Spleen (tissue), 11 donors: ENCODE results near the gene IFT27. TPM values are rescaled to one million over a fixed set of nuclear protein-coding genes. Genes with fewer than 3 reads are reported as not detected.

Experiments
- DNase-seq: peaks from one replicate; pipeline ENCODE4 v3.0.0-alpha.2; 2020
- H3K27ac ChIP-seq, 8 donors: fragments of 200-600 bp; sonication (generic) in 7 of 8; 1 replicate in 4 of 8; 2 replicates in 4 of 8; pipeline versions ENCODE4 v1.5.0 to v1.8.0; 2016 to 2021; ENCODE audit warnings: inconsistent platforms in 4 of 8, mild to moderate bottlenecking in 4 of 8, moderate library complexity in 1 of 8
- H3K27me3 ChIP-seq, 7 donors: fragments of 200-600 bp; sonication (generic) in 6 of 7; replicated peaks in 1 of 7; 1 replicate in 4 of 7; 2 replicates in 3 of 7; pipeline versions ENCODE4 v1.5.0 to v1.8.0; 2016 to 2021; ENCODE audit warnings: inconsistent platforms in 3 of 7, mild to moderate bottlenecking in 1 of 7
- H3K36me3 ChIP-seq, 6 donors: fragments of 200-600 bp; sonication (generic) in 5 of 6; 1 replicate in 4 of 6; 2 replicates in 2 of 6; pipeline versions ENCODE4 v1.5.0 to v1.8.0; 2016 to 2021; ENCODE audit warnings: inconsistent platforms in 2 of 6
- H3K4me1 ChIP-seq, 6 donors: fragments of 200-600 bp; sonication (generic) in 5 of 6; 1 replicate in 3 of 6; 2 replicates in 3 of 6; pipeline versions ENCODE4 v1.5.0 to v1.8.0; 2016 to 2021; ENCODE audit warnings: inconsistent platforms in 3 of 6
- H3K4me3 ChIP-seq, 8 donors: fragments of 200-600 bp; sonication (generic) in 7 of 8; 1 replicate in 4 of 8; 2 replicates in 4 of 8; pipeline versions ENCODE4 v1.5.0 to v1.8.0; 2016 to 2021; ENCODE audit warnings: inconsistent platforms in 4 of 8, mild to moderate bottlenecking in 4 of 8, moderate library complexity in 2 of 8
- H3K9me3 ChIP-seq, 8 donors: fragments of 200-600 bp; sonication (generic) in 7 of 8; 1 replicate in 4 of 8; 2 replicates in 4 of 8; pipeline versions ENCODE4 v1.5.0 to v1.8.0; 2016 to 2021; ENCODE audit warnings: inconsistent platforms in 4 of 8
- POLR2A ChIP-seq, 3 donors: fragments of 450-650 bp; IDR thresholded peaks; one replicate each; pipeline ENCODE4 v1.5.1; 2017; ENCODE audit warnings: antibody characterized with exemption in 3 of 3, mild to moderate bottlenecking in 1 of 3
- POLR2AphosphoS5 ChIP-seq, 3 donors: sonication (generic); formaldehyde crosslinking; IDR thresholded peaks; one replicate each; pipeline ENCODE4 v1.5.1; 2017; ENCODE audit warnings: antibody characterized with exemption in 3 of 3
- WGBS, 5 donors: extraction: QIAGEN DNeasy Blood & Tissue Kit in 3 of 5; methylation state at CpG; one replicate each; pipeline versions ENCODE4 v1.1.5 to v1.1.7; 2013 to 2018; 5-methylcytosine and 5-hydroxymethylcytosine counted together
- intact Hi-C: fragments of 100-400 bp; cut with DNase I; formaldehyde crosslinking; loops from one replicate; pipeline ENCODE4 v1.15.0; 2023; ENCODE audit warnings: low total_unique reads
- polyA plus RNA-seq, 3 donors: library from polyadenylated mRNA; stranded (reverse); fragments of 200-250 nt; gene quantifications; one replicate each; pipeline ENCODE4 v1.2.1, GENCODE V29; 2013
- total RNA-seq, 7 donors: library from RNA; depleted of rRNA in 3 of 7; stranded (reverse); fragments of >200 nt in 3 of 7; fragmentation: NEBNext Ultra II Directional in 4 of 7; extraction: Animal tissue kit (Norgen Biotek cat#: 25700) in 4 of 7; gene quantifications; one replicate each; pipeline versions ENCODE4 v1.1.0 to v1.2.1, GENCODE V29; 2016 to 2021
- TF ChIP-seq, protein P1 (sequence below), 11 experiments: fragments of 200-600 bp in 7 of 11; fragments of 450-650 bp in 4 of 11; sonication (generic) in 4 of 11; IDR thresholded peaks in 8 of 11; conservative IDR thresholded peaks in 3 of 11; 1 replicate in 7 of 11; 2 replicates in 4 of 11; pipeline versions ENCODE4 v1.4.0 to v1.8.0; 2016 to 2021; ENCODE audit warnings: antibody characterized with exemption in 11 of 11, inconsistent platforms in 4 of 11, mild to moderate bottlenecking in 1 of 11
- donor health status: healthy with polysubstance abuse.
- donor health status: DM: no; HTN: no; CAD: no; lungs with moderate emphysema.
- donor health status: DM: no; HTN: no; CAD: no.
- donor health status: Bipolar disorder and iron deficiency.
- donor health status: healthy.
- donor health status: DM: no; HTN: no; CAD: no.
- donor health status: DM: yes; HTN: yes; CAD: no.

Gene IFT27
- total and polyA plus RNA-seq, 10 donors, result 12.4 to 35.4 (median 22.4) TPM

DNA sequence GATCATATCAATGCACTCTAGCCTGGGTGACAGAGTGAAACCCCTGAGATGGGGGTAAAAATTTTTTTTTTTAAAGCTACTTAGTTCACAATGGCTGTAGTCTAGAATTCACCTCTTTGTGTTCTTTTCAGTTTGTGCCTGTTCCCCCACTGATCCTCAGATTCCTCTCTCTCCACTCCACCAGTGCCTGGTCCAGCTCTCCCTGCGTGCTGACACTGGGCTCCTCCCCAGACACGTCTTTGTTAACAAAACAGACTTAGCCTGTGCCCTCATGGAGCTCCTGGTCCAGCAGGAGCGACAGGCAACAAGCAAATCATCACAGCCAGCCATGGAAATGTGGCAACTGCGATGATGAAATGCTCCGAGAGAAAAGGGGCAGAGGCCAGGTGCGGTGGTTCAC lies 34.0 kb downstream of the IFT27 start:
- Histone ChIP-seq H3K4me3 (no peak overlapping the region), H3K9me3 (peaks cover 0 to 4% (median 0%) of the 10 kb centered on the region in 8 donors), H3K27me3 (peaks cover 0 to 49% (median 10%) of the 10 kb centered on the region in 7 donors), H3K27ac (no peak overlapping the region), H3K36me3 (no peaks in the 10 kb centered on the region), H3K4me1 (peaks cover 0 to 15% (median 0%) of the 10 kb centered on the region in 6 donors)
- no peak for DNase-seq
- intact Hi-C loops, result no loop called here
- TF ChIP-seq POLR2A (IDR thresholded peaks at IDR 0.05), result no peak
- no peak for TF ChIP-seq POLR2AphosphoS5 (IDR thresholded peaks at IDR 0.05)
- TF ChIP-seq, protein P1, sequence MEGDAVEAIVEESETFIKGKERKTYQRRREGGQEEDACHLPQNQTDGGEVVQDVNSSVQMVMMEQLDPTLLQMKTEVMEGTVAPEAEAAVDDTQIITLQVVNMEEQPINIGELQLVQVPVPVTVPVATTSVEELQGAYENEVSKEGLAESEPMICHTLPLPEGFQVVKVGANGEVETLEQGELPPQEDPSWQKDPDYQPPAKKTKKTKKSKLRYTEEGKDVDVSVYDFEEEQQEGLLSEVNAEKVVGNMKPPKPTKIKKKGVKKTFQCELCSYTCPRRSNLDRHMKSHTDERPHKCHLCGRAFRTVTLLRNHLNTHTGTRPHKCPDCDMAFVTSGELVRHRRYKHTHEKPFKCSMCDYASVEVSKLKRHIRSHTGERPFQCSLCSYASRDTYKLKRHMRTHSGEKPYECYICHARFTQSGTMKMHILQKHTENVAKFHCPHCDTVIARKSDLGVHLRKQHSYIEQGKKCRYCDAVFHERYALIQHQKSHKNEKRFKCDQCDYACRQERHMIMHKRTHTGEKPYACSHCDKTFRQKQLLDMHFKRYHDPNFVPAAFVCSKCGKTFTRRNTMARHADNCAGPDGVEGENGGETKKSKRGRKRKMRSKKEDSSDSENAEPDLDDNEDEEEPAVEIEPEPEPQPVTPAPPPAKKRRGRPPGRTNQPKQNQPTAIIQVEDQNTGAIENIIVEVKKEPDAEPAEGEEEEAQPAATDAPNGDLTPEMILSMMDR (IDR thresholded peaks at IDR 0.05 in 8 of 11, conservative IDR thresholded peaks at IDR 0.05 in 3 of 11), result no peak
- WGBS, 5 donors, result 49 to 83% (median 50%) methylated on average over 6 of the region's 6 CpGs

DNA sequence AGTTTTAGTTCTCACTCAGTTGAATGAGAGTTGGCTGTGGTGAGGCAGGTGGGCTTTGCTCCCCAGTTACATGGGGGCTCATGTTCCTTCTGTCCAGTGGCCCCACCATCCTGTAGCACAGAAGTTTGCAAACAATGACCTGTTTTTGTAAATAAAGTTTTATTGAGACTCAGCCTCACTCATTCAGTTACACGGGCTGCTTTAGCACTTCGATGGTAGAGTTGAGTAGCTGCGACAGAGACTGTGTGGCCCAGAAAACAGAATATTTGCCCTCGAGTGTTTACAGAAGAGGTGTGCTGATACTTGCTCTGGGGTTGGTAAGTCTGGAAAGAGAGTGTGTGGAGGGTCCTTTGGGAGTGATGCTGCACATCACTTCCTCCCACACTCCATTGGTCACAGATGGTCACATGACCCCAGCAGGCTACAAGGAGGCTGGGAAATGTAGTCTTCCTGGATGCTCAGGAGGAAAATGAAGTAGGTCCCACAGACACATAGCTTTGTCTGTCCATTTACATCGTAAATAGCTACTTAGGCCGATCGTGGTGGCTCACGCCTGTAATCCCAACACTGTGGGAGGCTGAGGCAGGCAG lies 34.6 kb downstream of the IFT27 start:
- 77 to 87% (median 80%) methylated on average over 8 of the region's 8 CpGs for WGBS, 5 donors
- no peak for DNase-seq
- Histone ChIP-seq H3K4me3 (no peak overlapping the region), H3K27ac (no peak overlapping the region), H3K36me3 (no peaks in the 10 kb centered on the region), H3K27me3 (peaks cover 0 to 50% (median 6%) of the 10 kb centered on the region in 7 donors), H3K9me3 (peaks cover 0 to 4% (median 0%) of the 10 kb centered on the region in 8 donors), H3K4me1 (peaks cover 0 to 19% (median 0%) of the 10 kb centered on the region in 6 donors)
- TF ChIP-seq POLR2AphosphoS5 (IDR thresholded peaks at IDR 0.05) (no peak), POLR2A (IDR thresholded peaks at IDR 0.05) (no peak)
- TF ChIP-seq, protein P1 (IDR thresholded peaks at IDR 0.05 in 8 of 11, conservative IDR thresholded peaks at IDR 0.05 in 3 of 11), result no peak
- intact Hi-C loops, result no loop called here

DNA sequence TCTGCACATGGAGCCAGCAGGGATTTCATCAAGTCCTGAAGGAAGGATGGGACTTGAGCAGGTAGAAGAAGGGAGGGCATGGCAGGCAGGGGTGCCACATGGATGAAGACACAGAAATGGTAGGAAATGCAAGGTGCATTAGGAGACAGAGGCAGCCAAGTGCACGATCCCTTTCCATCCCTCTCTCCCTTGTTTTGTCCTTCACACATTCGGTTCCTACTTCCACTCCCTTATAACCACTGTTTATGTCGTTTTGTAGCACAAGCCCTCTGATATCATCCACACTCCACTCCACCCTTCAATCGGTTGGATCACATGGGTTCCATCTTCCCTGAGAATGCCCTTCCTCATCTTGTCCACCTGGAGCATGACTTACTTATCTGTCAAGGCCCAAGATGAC lies 35.2 kb downstream of the IFT27 start:
- Histone ChIP-seq H3K4me3 (no peak overlapping the region), H3K36me3 (no peaks in the 10 kb centered on the region), H3K27me3 (peaks cover 0 to 50% (median under 1%) of the 10 kb centered on the region in 7 donors), H3K27ac (no peak overlapping the region), H3K9me3 (peaks cover 0 to 4% (median 0%) of the 10 kb centered on the region in 8 donors), H3K4me1 (peaks cover 0 to 19% (median 0%) of the 10 kb centered on the region in 6 donors)
- TF ChIP-seq, protein P1 (IDR thresholded peaks at IDR 0.05 in 8 of 11, conservative IDR thresholded peaks at IDR 0.05 in 3 of 11), result no peak
- no peak for TF ChIP-seq POLR2AphosphoS5 (IDR thresholded peaks at IDR 0.05)
- TF ChIP-seq POLR2A (IDR thresholded peaks at IDR 0.05), result no peak
- intact Hi-C loops, result no loop called here
- DNase-seq, result no peak
- WGBS, 5 donors, result 74 to 85% (median 83%) methylated on average over 4 of the region's 4 CpGs

DNA sequence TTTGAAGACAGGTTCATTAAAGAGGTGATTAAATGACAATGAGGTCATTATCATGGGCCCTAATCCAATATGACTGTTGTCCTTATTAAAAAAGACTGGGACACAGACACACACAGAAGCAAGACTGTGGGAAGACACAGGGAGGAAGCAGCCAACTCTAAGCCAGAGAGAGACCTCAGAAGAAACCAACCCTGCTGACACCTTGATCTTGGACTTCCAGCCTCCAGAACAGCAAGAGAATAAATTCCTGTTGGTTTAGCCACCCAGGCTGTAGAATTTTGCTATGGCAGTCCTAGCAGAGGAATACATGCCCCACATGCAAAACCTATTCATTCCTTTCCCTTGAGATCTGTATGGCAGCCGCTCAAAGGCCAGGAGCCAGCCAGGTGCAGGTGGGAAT lies 36.7 kb downstream of the IFT27 start:
- no peak for DNase-seq

More for the DNA sequence above, 36.7 kb downstream of the IFT27 start:
- Histone ChIP-seq H3K9me3 (peaks cover 0 to 4% (median 0%) of the 10 kb centered on the region in 8 donors), H3K36me3 (no peaks in the 10 kb centered on the region), H3K4me1 (peaks cover 0 to 19% (median 0%) of the 10 kb centered on the region in 6 donors), H3K27me3 (peaks cover 0 to 50% (median 0%) of the 10 kb centered on the region in 7 donors), H3K27ac (no peak overlapping the region), H3K4me3 (no peak overlapping the region)
- TF ChIP-seq POLR2AphosphoS5 (IDR thresholded peaks at IDR 0.05) (no peak), POLR2A (IDR thresholded peaks at IDR 0.05) (no peak)
- TF ChIP-seq, protein P1 (IDR thresholded peaks at IDR 0.05 in 8 of 11, conservative IDR thresholded peaks at IDR 0.05 in 3 of 11), result no peak
- WGBS, 5 donors, result 73 to 87% (median 81%) methylated on average over 1 of the region's 1 CpG
- intact Hi-C loops, result no loop called here
